ENCODE data around the gene CBFA2T3. TPM values are rescaled to one million over a fixed set of nuclear protein-coding genes. Genes with fewer than 3 reads are reported as not detected.

Gene CBFA2T3
- total RNA-seq, 1 experiment from 2014 or later: 2.9 TPM

DNA sequence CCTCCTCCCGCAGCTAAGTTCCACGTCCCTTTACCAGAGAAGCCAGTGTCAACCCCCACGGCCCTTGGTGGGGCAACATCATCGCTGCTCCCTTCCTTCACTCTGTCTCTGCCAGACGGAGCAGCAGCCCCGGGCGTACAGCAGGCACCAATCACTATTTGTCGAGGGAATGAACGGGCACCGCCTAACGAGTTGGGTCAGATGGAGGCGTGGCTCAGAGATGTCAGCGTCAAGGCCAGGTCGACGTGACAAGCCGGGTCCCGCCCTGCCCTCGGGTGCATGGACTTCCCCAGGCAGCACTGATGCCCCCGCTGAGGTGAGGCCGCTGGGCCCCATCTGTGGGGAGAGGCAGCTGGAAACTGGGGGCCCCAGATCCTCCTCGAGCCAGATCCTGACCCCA, 50.0 kb downstream of the CBFA2T3 start:
- TF ChIP-seq CTCF (conservative IDR thresholded peaks at IDR 0.05): no peak

More for the DNA sequence above, 50.0 kb downstream of the CBFA2T3 start:
- Histone ChIP-seq H3K79me1 (ENCODE audit: insufficient read depth, low read depth, low read length, poor library complexity, severe bottlenecking) (no peaks in the 10 kb centered on the region), H3K18ac (ENCODE audit: insufficient read length, low read depth, low read length) (no peak overlapping the region), H3K27me3 (ENCODE audit: insufficient read depth, low read length) (no peaks in the 10 kb centered on the region), H4K20me1 (ENCODE audit: control insufficient read depth, insufficient read depth, insufficient read length) (no peaks in the 10 kb centered on the region), H2BK5ac (ENCODE audit: insufficient read length, low read length) (no peak overlapping the region), H2BK20ac (ENCODE audit: low read depth, low read length, poor library complexity, severe bottlenecking) (no peak overlapping the region), H2AK5ac (ENCODE audit: insufficient read length, low read length) (no peak overlapping the region), H3K23ac (ENCODE audit: insufficient read length, low read depth, low read length) (no peak overlapping the region), H3K79me2 (ENCODE audit: insufficient read depth, low read length) (no peaks in the 10 kb centered on the region), H3K27ac (ENCODE audit: insufficient read length, low read depth, low read length) (no peak overlapping the region), H2AFZ (ENCODE audit: low read length) (no peak overlapping the region), H2BK15ac (ENCODE audit: low read depth, low read length) (no peak overlapping the region), H2BK120ac (ENCODE audit: low read depth, low read length, poor library complexity, severe bottlenecking) (no peak overlapping the region), H3K23me2 (ENCODE audit: insufficient read length, low read depth, low read length, poor library complexity, severe bottlenecking) (no peaks in the 10 kb centered on the region), H4K8ac (replicated peaks; ENCODE audit: insufficient read length, low read depth, low read length) (no peak overlapping the region), H3K4me1 (ENCODE audit: insufficient read depth, low read length) (no peaks in the 10 kb centered on the region; the same call in 1 of the 2 replicates), H3K9me3 (ENCODE audit: control insufficient read depth, low read depth, low read length) (no peaks in the 10 kb centered on the region), H3K4me2 (ENCODE audit: insufficient read depth, insufficient read length, low read length) (no peak overlapping the region), H3K4ac (ENCODE audit: low read depth, low read length) (no peak overlapping the region), H2BK12ac (ENCODE audit: insufficient read length, low read depth, low read length) (no peak overlapping the region), H3K56ac (ENCODE audit: insufficient read length, low read depth, low read length) (no peak overlapping the region), H4K91ac (ENCODE audit: insufficient read length, low read depth, low read length) (no peak overlapping the region), H3T11ph (ENCODE audit: low read length) (no peak overlapping the region), H4K5ac (ENCODE audit: insufficient read length, low read depth, low read length) (no peak overlapping the region), H3K14ac (ENCODE audit: insufficient read depth, low read length) (no peak overlapping the region), H3K9ac (ENCODE audit: extremely low read depth, insufficient read length, low read length) (no peak overlapping the region)
- H3K4me3 Mint-ChIP-seq: no peak overlapping the region
- H3K27ac Mint-ChIP-seq: no peak overlapping the region
- no peaks in the 10 kb centered on the region for H3K36me3 Mint-ChIP-seq (ENCODE audit: insufficient read depth in 1 of 3, low read depth in 3 of 3)
- DNase-seq: no peak
- H3K9me3 Mint-ChIP-seq: peaks cover 2 to 3% of the 10 kb centered on the region in 2 experiments; a peak in 3 of 5 replicates
- peaks cover 16 to 29% of the 10 kb centered on the region in 2 experiments for H3K4me1 Mint-ChIP-seq
- WGBS (ENCODE audit: extremely low coverage, insufficient read length, low lambda C conversion rate): no CpG with 5 or more reads among the region's 21 CpGs
- H3K27me3 Mint-ChIP-seq (ENCODE audit: low read depth): no peaks in the 10 kb centered on the region; the same call in none of the 2 replicates

All from H9 (cell line).